HEK293T (cell line): ENCODE data around the gene SRP54.

Experiments
- ARNT ChIP-seq: fragments of 450-650 bp; IDR thresholded peaks from 2 replicates; pipeline ENCODE4 v1.6.1; 2017; ENCODE audit warnings: mild to moderate bottlenecking
- BHLHE40 ChIP-seq: fragments of 450-650 bp; IDR thresholded peaks from 2 replicates; pipeline ENCODE4 v1.6.1; 2016; ENCODE audit warnings: mild to moderate bottlenecking, moderate library complexity, borderline replicate concordance
- ELF4 ChIP-seq: fragments of 450-650 bp; IDR thresholded peaks from 2 replicates; pipeline ENCODE4 v1.6.1; 2017; ENCODE audit warnings: antibody characterized with exemption
- FOXA1 ChIP-seq: fragments of 450-650 bp; IDR thresholded peaks from 2 replicates; pipeline ENCODE4 v1.6.1; 2016; ENCODE audit warnings: mild to moderate bottlenecking
- FOXK2 ChIP-seq: fragments of 450-650 bp; IDR thresholded peaks from 2 replicates; pipeline ENCODE4 v1.6.1; 2016; ENCODE audit warnings: mild to moderate bottlenecking
- FOXM1 ChIP-seq: fragments of 450-650 bp; IDR thresholded peaks from 2 replicates; pipeline ENCODE4 v1.6.1; 2017; ENCODE audit warnings: mild to moderate bottlenecking, borderline replicate concordance
- L3MBTL2 ChIP-seq: fragments of 450-650 bp; conservative IDR thresholded peaks from 2 replicates; pipeline ENCODE4 v1.6.1; 2016; ENCODE audit warnings: mild to moderate bottlenecking
- LEF1 ChIP-seq: fragments of 450-650 bp; IDR thresholded peaks from 2 replicates; pipeline ENCODE4 v1.6.1; 2017; ENCODE audit warnings: mild to moderate bottlenecking, borderline replicate concordance
- NFRKB ChIP-seq: fragments of 450-650 bp; IDR thresholded peaks from 2 replicates; pipeline ENCODE4 v1.6.1; 2016; ENCODE audit warnings: mild to moderate bottlenecking, moderate library complexity
- PKNOX1 ChIP-seq: fragments of 450-650 bp; IDR thresholded peaks from 2 replicates; pipeline ENCODE4 v1.6.1; 2016
- SP1 ChIP-seq: fragments of 450-650 bp; IDR thresholded peaks from 2 replicates; pipeline ENCODE4 v1.6.1; 2017
- SUZ12 ChIP-seq: fragments of 450-650 bp; IDR thresholded peaks from 2 replicates; pipeline ENCODE4 v1.6.1; 2016; ENCODE audit warnings: mild to moderate bottlenecking
- TARDBP ChIP-seq: fragments of 450-650 bp; IDR thresholded peaks from 2 replicates; pipeline ENCODE4 v1.6.1; 2016
- ZNF384 ChIP-seq: fragments of 450-650 bp; IDR thresholded peaks from 2 replicates; pipeline ENCODE4 v1.6.1; 2016

- TF ChIP-seq TARDBP (no peak), SP1 (no peak), L3MBTL2 (no peak), SUZ12 (no peak), NFRKB (no peak), ARNT (no peak), FOXA1 (no peak), PKNOX1 (no peak), ZNF384 (no peak), FOXM1 (no peak), FOXK2 (no peak), ELF4 (no peak), BHLHE40 (no peak), LEF1 (no peak)
These were observed 11.4 kb upstream of the SRP54 start for GRCh38 chr14:34971381-34971780.
